Stimulated activated naive CD8-positive, alpha-beta T cell treated with anti-CD3 and anti-CD28 coated beads, Interleukin-15, Interleukin-2, amounts not matched to agents 100 ng/mL and 50 ng/mL, for 24 hours (primary cell): ENCODE results near the gene DMRT3.

ENCODE experiments used
- H3K27ac Mint-ChIP-seq: one replicate; pipeline ENCODE4 v1.8.0; 2021; ENCODE audit warnings: mild to moderate bottlenecking, mixed read lengths
- H3K27me3 Mint-ChIP-seq: one replicate; pipeline ENCODE4 v1.8.0; 2021; ENCODE audit warnings: mixed read lengths
- H3K36me3 Mint-ChIP-seq: one replicate; pipeline ENCODE4 v1.8.0; 2021; ENCODE audit warnings: low read depth, mixed read lengths
- H3K4me1 Mint-ChIP-seq: one replicate; pipeline ENCODE4 v1.8.0; 2021; ENCODE audit warnings: low read depth, mixed read lengths
- H3K4me3 Mint-ChIP-seq: one replicate; pipeline ENCODE4 v1.8.0; 2021; ENCODE audit warnings: mild to moderate bottlenecking, mixed read lengths
- H3K9me3 Mint-ChIP-seq: one replicate; pipeline ENCODE4 v1.8.0; 2021; ENCODE audit warnings: mixed read lengths

The DMRT3 gene, protein sequence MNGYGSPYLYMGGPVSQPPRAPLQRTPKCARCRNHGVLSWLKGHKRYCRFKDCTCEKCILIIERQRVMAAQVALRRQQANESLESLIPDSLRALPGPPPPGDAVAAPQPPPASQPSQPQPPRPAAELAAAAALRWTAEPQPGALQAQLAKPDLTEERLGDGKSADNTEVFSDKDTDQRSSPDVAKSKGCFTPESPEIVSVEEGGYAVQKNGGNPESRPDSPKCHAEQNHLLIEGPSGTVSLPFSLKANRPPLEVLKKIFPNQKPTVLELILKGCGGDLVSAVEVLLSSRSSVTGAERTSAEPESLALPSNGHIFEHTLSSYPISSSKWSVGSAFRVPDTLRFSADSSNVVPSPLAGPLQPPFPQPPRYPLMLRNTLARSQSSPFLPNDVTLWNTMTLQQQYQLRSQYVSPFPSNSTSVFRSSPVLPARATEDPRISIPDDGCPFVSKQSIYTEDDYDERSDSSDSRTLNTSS

DNA sequence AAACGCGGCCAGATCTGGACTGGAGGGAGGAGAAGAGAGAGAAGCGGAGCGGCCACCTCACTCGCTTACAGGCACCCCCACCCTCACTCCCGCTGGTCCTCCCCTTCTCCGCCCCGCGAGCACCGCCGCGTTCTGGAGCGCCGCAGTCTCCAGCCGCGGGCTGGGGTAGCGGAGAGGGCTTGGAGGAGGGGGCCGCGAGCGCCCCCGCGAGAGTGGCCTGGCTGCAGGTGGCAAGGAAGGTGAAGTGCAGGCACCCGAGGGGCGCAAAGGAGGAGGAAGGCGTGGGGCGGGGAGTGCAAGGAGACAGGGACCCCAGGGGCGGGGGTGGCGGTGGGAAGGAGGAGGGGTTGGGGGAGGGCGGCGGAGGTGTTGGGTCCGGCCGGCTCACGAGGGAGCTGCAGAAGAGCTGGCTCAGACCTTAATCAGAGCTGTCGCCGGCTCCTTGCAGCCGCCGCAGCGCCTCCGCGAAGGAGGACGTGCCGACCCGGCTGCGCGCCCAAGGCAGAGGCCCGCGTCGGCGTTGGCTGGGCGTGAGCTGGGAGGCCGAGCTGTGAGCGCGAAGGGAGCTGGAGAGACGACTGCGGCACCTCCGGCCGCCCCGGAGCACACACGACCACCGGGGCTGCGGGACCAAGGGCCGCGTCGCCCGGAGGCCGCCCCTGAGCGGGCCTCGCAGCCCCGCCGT, at the start of gene DMRT3:
DMRT3 (plus strand) TSS at position 398 of the 685 bp plus-strand sequence. CDS start 347 bp downstream, outside the sequence.
- Mint-ChIP-seq H3K4me3 (no peak within 1 kb of the TSS), H3K4me1 (peaks cover 20% of the 10 kb centered on the region), H3K9me3 (no peaks in the 10 kb centered on the region), H3K36me3 (no peaks in the 10 kb centered on the region), H3K27ac (peak within 1 kb of the TSS; percentile 49), H3K27me3 (peaks cover 76% of the 10 kb centered on the region)

DNA sequence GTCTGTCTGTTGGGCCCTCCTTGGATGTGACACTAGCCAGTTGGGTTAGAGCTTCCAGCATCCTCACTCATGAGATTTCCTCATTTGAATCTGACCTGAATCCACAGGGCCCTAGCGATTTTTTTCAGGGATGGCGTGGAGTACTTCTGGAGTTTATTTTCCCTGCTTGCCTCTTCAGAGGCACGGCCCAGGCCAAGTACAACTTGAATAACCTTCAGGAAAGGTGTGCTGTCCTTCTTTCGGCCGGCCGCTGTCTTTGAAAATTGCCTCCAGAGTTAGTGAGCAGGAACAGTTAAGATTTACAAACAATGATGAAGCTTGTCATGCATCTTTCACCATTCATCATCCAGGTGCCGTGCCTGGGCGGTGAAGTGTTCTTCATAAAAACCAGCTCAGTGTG, 49.5 kb upstream of the DMRT3 start:
- no peaks in the 10 kb centered on the region for H3K9me3 Mint-ChIP-seq
- peaks cover 16% of the 10 kb centered on the region for H3K27me3 Mint-ChIP-seq
- no peaks in the 10 kb centered on the region for H3K36me3 Mint-ChIP-seq
- no peaks in the 10 kb centered on the region for H3K4me1 Mint-ChIP-seq
- H3K4me3 Mint-ChIP-seq = no peak overlapping the region
- H3K27ac Mint-ChIP-seq = no peak overlapping the region

DNA sequence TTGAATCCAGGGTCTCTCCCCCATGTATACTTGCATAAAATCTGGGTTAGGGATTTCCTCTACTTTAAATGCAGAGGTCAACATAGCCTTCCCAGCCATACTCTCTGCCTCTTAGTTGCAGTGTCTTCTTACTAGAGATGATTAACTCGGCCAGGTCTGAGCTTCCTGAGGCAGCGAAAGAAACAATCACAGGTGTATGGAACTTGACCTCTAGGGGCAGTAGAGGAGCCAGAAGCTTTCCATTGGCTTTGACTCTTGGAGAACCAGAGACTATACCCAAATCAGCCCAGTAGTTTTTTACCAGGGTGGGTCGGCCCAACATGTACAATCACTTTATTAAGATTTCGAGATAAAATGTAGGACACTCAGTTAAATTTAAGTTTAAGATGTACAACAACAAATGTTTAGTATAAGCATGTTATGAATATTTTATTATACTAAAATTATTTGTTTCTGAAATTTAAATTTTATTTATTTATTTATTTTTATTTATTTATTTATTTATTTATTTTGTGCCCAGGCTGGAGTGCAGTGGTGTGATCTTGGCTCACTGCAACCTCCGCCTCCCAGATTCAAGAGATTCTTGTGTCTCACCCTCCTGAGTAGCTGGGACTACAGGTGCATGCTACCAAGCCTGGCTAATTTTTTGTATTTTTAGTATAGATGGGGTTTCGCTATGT, 48.0 kb upstream of the DMRT3 start:
- Mint-ChIP-seq H3K9me3 (no peaks in the 10 kb centered on the region), H3K27me3 (peaks cover 16% of the 10 kb centered on the region), H3K4me3 (no peak overlapping the region), H3K36me3 (no peaks in the 10 kb centered on the region), H3K4me1 (no peaks in the 10 kb centered on the region), H3K27ac (no peak overlapping the region)

DNA sequence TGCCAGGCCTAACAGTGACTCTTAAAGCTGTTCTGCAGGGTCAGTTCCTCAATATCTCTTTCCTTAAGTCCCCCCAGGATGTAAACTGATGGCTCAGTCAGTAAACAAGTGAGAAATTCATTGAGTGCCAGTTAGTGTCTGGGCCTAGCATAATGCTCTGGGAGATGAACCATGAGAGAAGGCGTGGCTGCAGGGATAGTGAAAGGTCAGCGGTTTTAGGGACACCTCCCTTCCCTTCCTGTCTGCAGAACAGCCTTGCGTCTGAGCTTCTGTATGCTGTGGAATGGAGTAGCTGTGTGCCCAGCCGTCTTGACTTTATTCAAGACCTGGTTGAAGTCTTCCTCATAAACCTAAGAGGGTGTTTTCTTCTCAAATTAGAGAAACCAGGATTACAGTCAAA, 46.7 kb upstream of the DMRT3 start:
- peaks cover 27% of the 10 kb centered on the region for H3K27me3 Mint-ChIP-seq
- no peak overlapping the region for H3K27ac Mint-ChIP-seq
- no peaks in the 10 kb centered on the region for H3K9me3 Mint-ChIP-seq
- no peak overlapping the region for H3K4me3 Mint-ChIP-seq
- no peaks in the 10 kb centered on the region for H3K4me1 Mint-ChIP-seq
- no peaks in the 10 kb centered on the region for H3K36me3 Mint-ChIP-seq

DNA sequence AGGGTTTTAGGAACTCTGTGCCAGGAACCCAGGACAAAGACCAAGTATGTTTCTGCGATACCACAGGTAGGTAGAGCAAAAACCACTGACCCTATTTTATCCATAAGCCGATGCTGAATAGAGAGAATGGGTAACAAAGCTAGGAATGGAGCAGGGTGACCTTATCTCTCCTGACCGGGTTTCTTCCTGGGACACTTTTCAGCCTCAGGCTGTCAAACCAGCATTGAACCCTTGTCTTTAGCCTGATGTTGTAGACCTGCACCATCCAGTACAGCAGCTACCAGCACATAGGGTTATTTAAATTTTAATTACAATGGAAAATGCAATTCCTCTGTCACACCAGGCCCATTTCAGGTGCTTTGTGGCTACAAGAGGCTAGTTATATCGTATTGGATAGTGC, 43.1 kb upstream of the DMRT3 start:
- Mint-ChIP-seq H3K36me3 (no peaks in the 10 kb centered on the region), H3K4me1 (no peaks in the 10 kb centered on the region), H3K27ac (no peak overlapping the region), H3K27me3 (peaks cover 45% of the 10 kb centered on the region), H3K9me3 (peaks cover 7% of the 10 kb centered on the region), H3K4me3 (no peak overlapping the region)

DNA sequence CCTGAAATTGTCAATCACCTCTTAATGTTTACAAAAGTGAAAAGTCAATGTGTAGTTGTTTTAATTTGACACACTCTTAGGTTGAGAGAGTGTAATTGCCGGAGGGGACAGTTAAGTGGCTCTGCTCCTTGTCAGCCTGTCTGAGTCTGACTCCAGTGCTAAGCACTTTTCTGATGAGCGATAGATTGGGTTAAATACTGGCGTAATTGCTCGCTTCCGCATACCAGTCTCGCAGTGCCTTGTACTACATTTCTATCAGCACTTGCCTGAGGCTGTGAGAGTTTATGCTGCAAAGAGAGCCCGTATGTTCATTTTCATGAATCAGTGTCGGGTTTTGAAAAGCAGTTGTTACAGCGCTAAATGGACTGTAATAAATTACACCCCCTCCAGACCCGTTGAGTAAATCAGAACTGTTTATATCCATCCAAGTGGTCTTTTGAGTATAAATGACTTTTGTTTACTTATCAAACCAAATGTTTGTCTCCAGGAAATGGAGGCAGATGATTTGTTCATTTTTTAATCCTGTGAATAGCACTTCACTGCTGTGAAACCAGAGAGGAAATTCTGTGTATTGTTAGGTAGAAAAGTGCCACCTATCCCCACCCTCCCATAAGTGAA, 41.0 kb upstream of the DMRT3 start:
- Mint-ChIP-seq H3K9me3 (peaks cover 16% of the 10 kb centered on the region), H3K4me1 (no peaks in the 10 kb centered on the region), H3K27me3 (peaks cover 54% of the 10 kb centered on the region), H3K27ac (no peak overlapping the region), H3K36me3 (no peaks in the 10 kb centered on the region), H3K4me3 (no peak overlapping the region)

DNA sequence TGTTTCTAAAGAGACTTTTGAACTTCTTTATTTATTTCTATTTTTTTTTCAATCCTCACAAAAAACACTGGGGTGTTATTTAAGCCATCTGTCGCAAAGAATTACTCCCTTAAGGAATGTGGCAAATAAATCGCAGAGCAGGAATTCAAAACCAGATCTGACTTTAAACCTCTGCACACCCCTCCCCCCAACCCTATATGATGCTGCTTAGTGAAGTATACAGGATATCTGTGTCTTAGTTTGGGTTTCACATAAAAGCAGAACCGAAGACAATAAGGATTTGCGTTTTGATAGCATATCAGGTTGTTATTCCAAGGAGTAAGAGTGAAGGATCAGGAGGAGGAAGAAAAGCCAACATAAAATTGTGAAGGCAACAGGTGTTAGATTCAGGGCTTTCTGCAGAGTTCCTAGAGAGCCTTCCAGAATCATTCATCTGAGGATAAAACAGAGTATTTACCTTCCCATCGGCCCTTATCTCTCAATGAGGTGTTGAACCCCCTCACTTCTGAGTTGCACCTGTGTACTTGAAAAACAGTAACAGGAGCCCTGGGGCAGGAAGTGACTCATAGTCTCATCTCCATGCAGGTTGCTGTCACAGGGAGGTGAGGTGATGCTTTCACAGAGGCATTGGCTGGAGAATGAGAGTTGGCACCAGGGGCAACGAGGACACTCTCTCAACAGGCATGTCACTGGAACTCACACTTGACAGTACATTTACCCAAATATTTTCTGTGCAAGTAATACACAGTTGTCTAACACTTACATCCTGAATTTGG, 33.5 kb upstream of the DMRT3 start:
- Mint-ChIP-seq H3K36me3 (no peaks in the 10 kb centered on the region), H3K27ac (no peak overlapping the region), H3K4me3 (no peak overlapping the region), H3K27me3 (peaks cover 60% of the 10 kb centered on the region), H3K4me1 (no peaks in the 10 kb centered on the region), H3K9me3 (peaks cover 11% of the 10 kb centered on the region)

DNA sequence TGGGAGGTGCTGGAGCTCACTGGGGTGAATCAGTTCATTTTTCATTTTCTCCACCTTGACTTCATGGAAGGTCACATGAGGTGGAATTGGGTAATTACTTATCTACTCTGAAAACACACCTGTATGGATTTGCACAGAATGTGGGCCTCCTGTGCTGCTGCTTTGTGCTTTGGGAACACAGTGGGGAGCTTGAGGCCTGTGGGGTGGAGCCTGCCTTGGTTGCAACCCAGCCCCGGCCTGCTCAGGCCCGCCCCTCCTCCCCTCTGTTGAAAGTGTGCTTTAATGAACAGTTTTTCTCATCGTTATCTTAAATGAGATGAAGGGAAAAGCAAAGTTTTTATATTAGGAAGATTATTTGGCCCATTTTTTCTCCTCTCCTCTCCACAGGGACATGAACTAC, 28.5 kb upstream of the DMRT3 start:
- H3K4me1 Mint-ChIP-seq = no peaks in the 10 kb centered on the region
- peaks cover 53% of the 10 kb centered on the region for H3K27me3 Mint-ChIP-seq
- H3K4me3 Mint-ChIP-seq = no peak overlapping the region
- no peak overlapping the region for H3K27ac Mint-ChIP-seq
- H3K36me3 Mint-ChIP-seq = no peaks in the 10 kb centered on the region
- no peaks in the 10 kb centered on the region for H3K9me3 Mint-ChIP-seq

DNA sequence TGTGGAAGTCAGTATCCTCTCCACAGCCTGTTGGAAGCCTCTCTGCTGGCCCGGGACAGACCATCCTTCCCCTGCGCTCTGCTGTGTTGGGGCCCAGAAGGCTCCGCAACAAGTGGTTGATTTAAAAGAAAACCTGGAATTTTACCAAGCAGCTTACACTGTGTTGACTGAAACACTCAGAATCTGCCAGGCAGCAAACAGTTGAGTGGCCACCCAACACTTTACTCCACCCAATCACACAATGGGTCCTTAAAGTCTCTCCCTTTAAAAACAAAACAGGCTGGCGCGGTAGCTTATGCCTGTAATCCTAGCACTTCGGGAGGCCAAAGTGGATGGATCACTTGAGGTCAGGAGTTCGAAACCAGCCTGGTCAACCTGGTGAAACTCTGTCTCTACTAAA, 28.0 kb upstream of the DMRT3 start:
- Mint-ChIP-seq H3K4me3 (no peak overlapping the region), H3K36me3 (no peaks in the 10 kb centered on the region), H3K4me1 (no peaks in the 10 kb centered on the region), H3K27ac (no peak overlapping the region), H3K9me3 (no peaks in the 10 kb centered on the region), H3K27me3 (peaks cover 48% of the 10 kb centered on the region)

DNA sequence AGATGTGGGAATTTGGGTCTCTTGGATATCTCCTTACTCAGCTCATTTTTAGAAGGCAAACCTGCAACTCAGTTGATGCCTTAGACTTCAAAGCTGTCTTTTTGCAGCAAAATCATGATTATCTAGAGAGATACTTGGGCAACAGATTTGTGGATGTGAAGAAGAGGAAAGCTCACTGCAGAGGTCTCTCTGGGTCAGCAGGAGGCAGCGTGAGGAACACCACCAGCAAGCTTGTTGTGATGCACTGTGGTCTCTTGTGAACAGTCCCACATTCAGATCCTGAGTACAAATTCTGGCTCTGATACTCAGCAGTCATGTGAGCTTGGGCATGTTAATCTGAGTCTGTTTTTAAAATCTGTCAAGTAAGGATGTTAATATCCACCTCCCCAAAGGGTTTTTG, 26.3 kb upstream of the DMRT3 start:
- Mint-ChIP-seq H3K4me1 (no peaks in the 10 kb centered on the region), H3K4me3 (no peak overlapping the region)

DNA sequence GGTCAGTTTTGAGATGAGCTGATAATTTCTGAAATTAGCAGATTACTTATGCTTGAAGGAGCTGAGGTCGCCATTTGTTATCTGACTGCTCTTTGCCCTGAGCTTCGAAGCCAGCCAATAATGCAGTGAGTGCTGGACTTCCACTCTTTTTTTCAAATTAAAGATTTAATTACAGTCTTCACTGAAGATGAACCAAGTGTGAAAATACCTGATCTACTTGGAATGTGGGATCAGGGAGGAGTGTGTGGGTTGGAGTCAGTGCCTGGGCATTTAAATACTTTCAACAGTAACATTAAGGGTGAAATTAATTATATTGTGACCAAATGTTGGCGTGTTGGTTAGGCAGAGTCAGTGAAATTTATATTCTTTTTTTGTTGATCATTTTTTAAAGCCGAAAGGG, 23.9 kb upstream of the DMRT3 start:
- Mint-ChIP-seq H3K9me3 (no peaks in the 10 kb centered on the region), H3K27ac (no peak overlapping the region), H3K4me3 (no peak overlapping the region), H3K4me1 (no peaks in the 10 kb centered on the region), H3K36me3 (no peaks in the 10 kb centered on the region), H3K27me3 (peaks cover 22% of the 10 kb centered on the region)

More for the DNA sequence above, 26.3 kb upstream of the DMRT3 start:
- Mint-ChIP-seq H3K27ac (no peak overlapping the region), H3K27me3 (peaks cover 38% of the 10 kb centered on the region), H3K36me3 (no peaks in the 10 kb centered on the region), H3K9me3 (no peaks in the 10 kb centered on the region)

DNA sequence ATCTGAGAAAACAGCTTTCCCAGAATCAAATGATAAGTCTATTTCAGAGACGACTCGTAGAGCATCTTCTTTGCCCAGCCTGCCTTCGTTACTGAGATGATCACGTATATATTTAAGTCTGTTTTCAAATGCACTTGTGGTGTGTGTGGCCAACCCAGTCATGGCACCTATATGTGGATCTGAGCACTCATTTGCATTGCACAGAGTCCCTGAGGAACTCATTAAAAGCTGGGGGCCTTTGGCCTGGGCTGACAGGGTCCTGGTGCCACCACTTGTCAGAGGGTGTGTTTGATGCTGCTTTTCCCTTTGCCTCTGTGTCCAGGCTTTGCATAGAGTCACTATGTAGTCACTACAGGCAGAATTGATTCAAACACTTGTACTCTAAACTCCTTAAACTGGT, 17.4 kb upstream of the DMRT3 start:
- Mint-ChIP-seq H3K36me3 (no peaks in the 10 kb centered on the region), H3K27ac (no peak overlapping the region), H3K4me3 (no peak overlapping the region), H3K4me1 (no peaks in the 10 kb centered on the region), H3K27me3 (peaks cover 39% of the 10 kb centered on the region), H3K9me3 (no peaks in the 10 kb centered on the region)

DNA sequence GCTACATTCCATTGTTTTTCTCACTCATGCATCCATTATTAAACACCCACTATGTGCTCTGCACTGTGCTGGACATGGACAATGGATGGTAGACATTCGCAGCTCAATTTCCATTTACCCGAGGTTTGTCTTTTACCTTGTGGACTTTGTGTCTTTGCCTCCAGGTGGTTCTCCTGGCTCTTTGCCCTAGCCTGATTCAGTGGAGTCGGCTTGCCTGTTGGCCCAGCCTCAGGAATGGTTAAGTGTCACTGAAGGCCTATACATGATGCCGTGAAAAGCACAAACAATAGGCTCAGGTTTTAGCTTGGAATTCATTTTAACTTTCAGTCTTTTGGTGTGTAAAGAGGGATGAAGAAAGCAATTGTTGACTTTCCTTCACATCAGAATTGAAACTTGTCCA, 16.5 kb upstream of the DMRT3 start:
- no peak overlapping the region for H3K4me3 Mint-ChIP-seq
- no peak overlapping the region for H3K27ac Mint-ChIP-seq
- no peaks in the 10 kb centered on the region for H3K36me3 Mint-ChIP-seq
- H3K4me1 Mint-ChIP-seq = no peaks in the 10 kb centered on the region
- H3K27me3 Mint-ChIP-seq = peaks cover 47% of the 10 kb centered on the region
- no peaks in the 10 kb centered on the region for H3K9me3 Mint-ChIP-seq

DNA sequence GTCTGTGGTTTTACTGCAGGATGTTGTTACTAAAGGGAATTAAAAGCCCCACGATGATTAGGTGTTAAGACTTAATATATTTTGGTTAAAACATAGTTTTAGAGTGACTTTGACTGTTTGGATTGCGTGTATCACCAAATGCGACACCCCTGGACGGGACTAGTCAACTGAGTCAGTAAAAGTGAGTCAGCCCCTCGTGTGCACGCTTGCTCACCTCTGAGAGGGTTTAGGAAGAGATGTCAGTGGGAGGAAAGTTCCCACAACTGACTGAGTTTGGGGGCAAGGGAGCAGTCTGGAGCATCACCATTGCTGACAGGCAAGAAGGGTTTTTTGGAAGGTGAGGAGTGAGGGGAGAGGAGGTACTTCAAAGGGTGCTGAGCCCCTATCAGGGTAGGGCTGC, 14.4 kb upstream of the DMRT3 start:
- Mint-ChIP-seq H3K36me3 (no peaks in the 10 kb centered on the region), H3K4me3 (no peak overlapping the region), H3K27me3 (peaks cover 64% of the 10 kb centered on the region), H3K4me1 (no peaks in the 10 kb centered on the region), H3K27ac (no peak overlapping the region), H3K9me3 (no peaks in the 10 kb centered on the region)
